BLaER1 treated with 17β-estradiol and CSF1 and Interleukin-3, amounts not matched to agents 10 nM and 100 nM (cell line): ENCODE measurements around the gene PAX4.

ENCODE experiments used
- H3K27ac ChIP-seq, 11 experiments: shearing (Covaris generic); formaldehyde crosslinking; 2 replicates each; pipeline ENCODE4 v1.8.1; 2022
- H3K27me3 ChIP-seq, 11 experiments: shearing (Covaris generic); formaldehyde crosslinking; 2 replicates each; pipeline ENCODE4 v1.8.1; 2022
- H3K36me3 ChIP-seq, 11 experiments: shearing (Covaris generic); formaldehyde crosslinking; 2 replicates each; pipeline ENCODE4 v1.8.1; 2022
- H3K4me1 ChIP-seq, 10 experiments: shearing (Covaris generic); formaldehyde crosslinking; 2 replicates each; pipeline ENCODE4 v1.8.1; 2022
- H3K4me2 ChIP-seq, 11 experiments: shearing (Covaris generic); formaldehyde crosslinking; 2 replicates each; pipeline ENCODE4 v1.8.1; 2022
- H3K4me3 ChIP-seq, 10 experiments: shearing (Covaris generic); formaldehyde crosslinking; 2 replicates each; pipeline ENCODE4 v1.8.1; 2022
- H3K9ac ChIP-seq, 11 experiments: shearing (Covaris generic); formaldehyde crosslinking; 2 replicates each; pipeline ENCODE4 v1.8.1; 2022
- H3K9me3 ChIP-seq, 11 experiments: shearing (Covaris generic); formaldehyde crosslinking; replicated peaks in 1 of 11; 2 replicates each; pipeline ENCODE4 v1.8.1; 2022
- H4K20me1 ChIP-seq, 11 experiments: shearing (Covaris generic); formaldehyde crosslinking; 2 replicates each; pipeline ENCODE4 v1.8.1; 2022
- Cebpa-rat ChIP-seq, 11 experiments: shearing (Covaris generic); IDR thresholded peaks; 2 replicates each; pipeline ENCODE4 v1.8.1; 2022

The PAX4 gene

GRCh38 chr7:127586346-127586745, 31.6 kb downstream of the PAX4 start:
- Histone ChIP-seq H3K27me3 (no peaks in the 10 kb centered on the region), H3K36me3 (peaks cover 31 to 45% (median 41%) of the 10 kb centered on the region in 11 experiments), H3K4me2 (peak overlapping the region in 5 of 11 experiments; percentile 93 to 99 (median 97); a peak in 6 of 22 replicates), H4K20me1 (peaks cover 36 to 61% (median 50%) of the 10 kb centered on the region in 11 experiments; a peak in 21 of 22 replicates), H3K4me1 (peaks cover 57 to 71% (median 62%) of the 10 kb centered on the region in 10 experiments), H3K9me3 (no peaks in the 10 kb centered on the region), H3K4me3 (no peak overlapping the region), H3K9ac (no peak overlapping the region), H3K27ac (no peak overlapping the region)
- no peak for TF ChIP-seq Cebpa-rat (IDR thresholded peaks at IDR 0.05)

GRCh38 chr7:127585044-127585953, 32.6 kb downstream of the PAX4 start, which contains the start of gene GCC1:
TSS of gene GCC1 (minus strand) at chr7:127585596. CDS start at chr7:127585182, 414 bp downstream.
- H3K36me3 ChIP-seq: peaks cover 31 to 45% (median 41%) of the 10 kb centered on the region in 11 experiments
- H3K4me2 ChIP-seq: peak within 1 kb of the TSS; percentile 94 to 100 (median 99)
- H3K4me1 ChIP-seq: peaks cover 58 to 73% (median 69%) of the 10 kb centered on the region in 10 experiments
- peaks cover 45 to 62% (median 52%) of the 10 kb centered on the region in 11 experiments; a peak in 21 of 22 replicates for H4K20me1 ChIP-seq
- no peaks in the 10 kb centered on the region for H3K27me3 ChIP-seq
- H3K9me3 ChIP-seq: no peaks in the 10 kb centered on the region
- peak within 1 kb of the TSS; percentile 84 to 94 (median 90) for H3K9ac ChIP-seq
- peak within 1 kb of the TSS; percentile 83 to 91 (median 84) for H3K27ac ChIP-seq
- peak within 1 kb of the TSS; percentile 85 to 98 (median 94) for H3K4me3 ChIP-seq
- TF ChIP-seq Cebpa-rat (IDR thresholded peaks at IDR 0.05): no peak

- peak overlapping the region; percentile 94 to 100 (median 99) for H3K4me2 ChIP-seq
- peaks cover 53 to 68% (median 63%) of the 10 kb centered on the region in 10 experiments for H3K4me1 ChIP-seq
- peak overlapping the region; percentile 83 to 91 (median 84) for H3K27ac ChIP-seq
- H4K20me1 ChIP-seq: peaks cover 43 to 66% (median 51%) of the 10 kb centered on the region in 11 experiments; a peak in 21 of 22 replicates
- H3K27me3 ChIP-seq: no peaks in the 10 kb centered on the region
- no peaks in the 10 kb centered on the region for H3K9me3 ChIP-seq
- H3K36me3 ChIP-seq: peaks cover 30 to 45% (median 37%) of the 10 kb centered on the region in 11 experiments
- H3K4me3 ChIP-seq: peak overlapping the region; percentile 85 to 98 (median 94)
- TF ChIP-seq Cebpa-rat (IDR thresholded peaks at IDR 0.05): no peak
- H3K9ac ChIP-seq: peak overlapping the region; percentile 84 to 94 (median 90)
These were observed 33.3 kb downstream of the PAX4 start for GRCh38 chr7:127584648-127585043.

GRCh38 chr7:127582361-127582760, 35.6 kb downstream of the PAX4 start:
- Histone ChIP-seq H4K20me1 (peaks cover 36 to 75% (median 55%) of the 10 kb centered on the region in 11 experiments; a peak in 21 of 22 replicates), H3K9me3 (peaks cover 0 to 12% (median 0%) of the 10 kb centered on the region in 11 experiments; a peak in 3 of 22 replicates), H3K4me2 (peak overlapping the region; percentile 3 to 99 (median 31); a peak in 16 of 22 replicates), H3K9ac (no peak overlapping the region), H3K27me3 (no peaks in the 10 kb centered on the region), H3K36me3 (peaks cover 50 to 66% (median 59%) of the 10 kb centered on the region in 11 experiments), H3K4me1 (peaks cover 38 to 53% (median 49%) of the 10 kb centered on the region in 10 experiments), H3K27ac (no peak overlapping the region), H3K4me3 (no peak overlapping the region)
- no peak for TF ChIP-seq Cebpa-rat (IDR thresholded peaks at IDR 0.05)

- Histone ChIP-seq H3K36me3 (peaks cover 52 to 71% (median 60%) of the 10 kb centered on the region in 11 experiments), H3K9me3 (peaks cover 0 to 12% (median 0%) of the 10 kb centered on the region in 11 experiments; a peak in 3 of 22 replicates), H3K4me2 (peak overlapping the region; percentile 3 to 99 (median 25); a peak in 17 of 22 replicates), H3K9ac (no peak overlapping the region), H3K4me1 (peaks cover 38 to 53% (median 48%) of the 10 kb centered on the region in 10 experiments), H4K20me1 (peaks cover 36 to 75% (median 55%) of the 10 kb centered on the region in 11 experiments; a peak in 21 of 22 replicates), H3K27me3 (no peaks in the 10 kb centered on the region), H3K27ac (no peak overlapping the region), H3K4me3 (no peak overlapping the region)
- no peak for TF ChIP-seq Cebpa-rat (IDR thresholded peaks at IDR 0.05)
These were observed 36.2 kb downstream of the PAX4 start for GRCh38 chr7:127581716-127582115.

GRCh38 chr7:127580612-127581011, 37.3 kb downstream of the PAX4 start:
- Histone ChIP-seq H3K4me2 (peak overlapping the region in 8 of 11 experiments; percentile 16 to 99 (median 39); a peak in 11 of 22 replicates), H3K9ac (no peak overlapping the region), H3K27me3 (no peaks in the 10 kb centered on the region), H3K4me1 (peaks cover 33 to 49% (median 43%) of the 10 kb centered on the region in 10 experiments), H3K27ac (no peak overlapping the region), H3K36me3 (peaks cover 52 to 75% (median 60%) of the 10 kb centered on the region in 11 experiments), H4K20me1 (peaks cover 36 to 75% (median 55%) of the 10 kb centered on the region in 11 experiments; a peak in 21 of 22 replicates), H3K4me3 (no peak overlapping the region), H3K9me3 (peaks cover 0 to 12% (median 0%) of the 10 kb centered on the region in 11 experiments; a peak in 3 of 22 replicates)
- no peak for TF ChIP-seq Cebpa-rat (IDR thresholded peaks at IDR 0.05)

- H4K20me1 ChIP-seq: peaks cover 28 to 60% (median 41%) of the 10 kb centered on the region in 11 experiments; a peak in 21 of 22 replicates
- H3K4me2 ChIP-seq: no peak overlapping the region
- peaks cover 0 to 12% (median 0%) of the 10 kb centered on the region in 11 experiments; a peak in 3 of 22 replicates for H3K9me3 ChIP-seq
- no peak overlapping the region for H3K27ac ChIP-seq
- no peak overlapping the region for H3K4me3 ChIP-seq
- peaks cover 57 to 89% (median 60%) of the 10 kb centered on the region in 11 experiments for H3K36me3 ChIP-seq
- no peak overlapping the region for H3K9ac ChIP-seq
- H3K27me3 ChIP-seq: no peaks in the 10 kb centered on the region
- no peak for TF ChIP-seq Cebpa-rat (IDR thresholded peaks at IDR 0.05)
- H3K4me1 ChIP-seq: peaks cover 20 to 36% (median 32%) of the 10 kb centered on the region in 10 experiments
These were observed 39.1 kb downstream of the PAX4 start for GRCh38 chr7:127578711-127579275.

GRCh38 chr7:127578036-127578684, 39.8 kb downstream of the PAX4 start:
- Histone ChIP-seq H4K20me1 (peaks cover 22 to 54% (median 35%) of the 10 kb centered on the region in 11 experiments; a peak in 21 of 22 replicates), H3K36me3 (peaks cover 51 to 88% (median 55%) of the 10 kb centered on the region in 11 experiments), H3K9me3 (peaks cover 0 to 12% (median 0%) of the 10 kb centered on the region in 11 experiments; a peak in 3 of 22 replicates), H3K9ac (no peak overlapping the region), H3K27me3 (no peaks in the 10 kb centered on the region), H3K27ac (no peak overlapping the region), H3K4me3 (no peak overlapping the region), H3K4me1 (peaks cover 14 to 30% (median 25%) of the 10 kb centered on the region in 10 experiments; a peak in 19 of 20 replicates), H3K4me2 (no peak overlapping the region)
- no peak for TF ChIP-seq Cebpa-rat (IDR thresholded peaks at IDR 0.05)
